IMR-90 (cell line): Measurements from ENCODE around the gene TREM1. TPM values are rescaled to one million over a fixed set of nuclear protein-coding genes. Genes with fewer than 3 reads are reported as not detected.

Experiments
- ATAC-seq: fragments of 200-7000 bp; cut with Tn5 transposase; 2 replicates; pipeline ENCODE4 v1.9.1; 2020; ENCODE audit warnings: low read depth, mild to moderate bottlenecking, moderate library complexity
- BruUV-seq: library from RNA; stranded (reverse); fragments of 400-500 nt; replicated peaks from 2 replicates; lab custom pipeline; 2021; lab: Mats Ljungman, UMichigan
- CTCF ChIA-PET: fragments of 300-600 bp; formaldehyde crosslinking; extraction: SDS; loops from one replicate; lab custom pipeline; 2021; ENCODE audit warnings: antibody characterized with exemption; lab: Yijun Ruan, JAX
- POLR2A ChIA-PET: fragments of 300-600 bp; sonication (Branson Sonifier 250); formaldehyde crosslinking; loops from one replicate; lab custom pipeline; 2022; ENCODE audit warnings: antibody characterized with exemption; ENCODE audit not compliant: unreplicated experiment; lab: Charles Lee
- DNase-seq: peaks from one replicate; pipeline ENCODE4 v3.0.0; 2013
- H2AFZ ChIP-seq: replicated peaks from 2 replicates; pipeline ENCODE3; 2013; ENCODE audit warnings: low read length, mild to moderate bottlenecking; ENCODE audit not compliant: poor library complexity
- H2AK5ac ChIP-seq: 2 replicates; pipeline ENCODE4 v1.6.1; 2013; ENCODE audit warnings: low read depth, low read length, inconsistent platforms
- H2AK9ac ChIP-seq: replicated peaks from 2 replicates; pipeline ENCODE3; 2013; ENCODE audit warnings: mild to moderate bottlenecking, low read depth, low read length, moderate library complexity; ENCODE audit not compliant: poor library complexity
- H2BK120ac ChIP-seq: 2 replicates; pipeline ENCODE4 v1.6.1; 2013; ENCODE audit warnings: low read depth, low read length, inconsistent platforms
- H2BK15ac ChIP-seq: 3 replicates; pipeline ENCODE4 v1.6.1; 2013; ENCODE audit warnings: low read depth, low read length, inconsistent platforms
- H2BK20ac ChIP-seq: 2 replicates; pipeline ENCODE4 v1.6.1; 2013; ENCODE audit warnings: low read depth, mild to moderate bottlenecking, inconsistent platforms, low read length, moderate library complexity
- H2BK5ac ChIP-seq: 2 replicates; pipeline ENCODE4 v1.6.1; 2013; ENCODE audit warnings: mild to moderate bottlenecking, low read depth, low read length, inconsistent platforms; ENCODE audit not compliant: poor library complexity, severe bottlenecking
- H3K14ac ChIP-seq: replicated peaks from 2 replicates; pipeline ENCODE4 v1.6.1; 2013; ENCODE audit warnings: low read depth, low read length, inconsistent platforms
- H3K18ac ChIP-seq: 2 replicates; pipeline ENCODE4 v1.6.1; 2013; ENCODE audit warnings: low read depth, low read length, control low read depth
- H3K23ac ChIP-seq: 2 replicates; pipeline ENCODE4 v1.6.1; 2013; ENCODE audit warnings: low read depth, low read length, inconsistent platforms
- H3K27ac ChIP-seq: 2 replicates; pipeline ENCODE4 v1.5.1; 2013; ENCODE audit warnings: mild to moderate bottlenecking, control low read depth, low read length; ENCODE audit not compliant: insufficient read depth
- H3K27me3 ChIP-seq: 2 replicates; pipeline ENCODE4 v1.6.1; 2013; ENCODE audit warnings: low read length; ENCODE audit not compliant: control insufficient read depth, insufficient read depth
- H3K36me3 ChIP-seq: 2 replicates; pipeline ENCODE4 v1.6.1; 2013; ENCODE audit warnings: low read length, mixed read lengths; ENCODE audit not compliant: control insufficient read depth, insufficient read depth
- H3K4ac ChIP-seq: 2 replicates; pipeline ENCODE4 v1.6.1; 2013; ENCODE audit warnings: low read depth, low read length, inconsistent platforms
- H3K4me1 ChIP-seq: 2 replicates; pipeline ENCODE4 v1.6.1; 2013; ENCODE audit warnings: low read length, mixed read lengths; ENCODE audit not compliant: control insufficient read depth, insufficient read depth
- H3K4me2 ChIP-seq: 2 replicates; pipeline ENCODE4 v1.6.1; 2013; ENCODE audit warnings: low read depth, mild to moderate bottlenecking, control low read depth, low read length, moderate library complexity
- H3K4me3 ChIP-seq: 2 replicates; pipeline ENCODE4 v1.5.1; 2013; ENCODE audit warnings: low read depth, mild to moderate bottlenecking, control low read depth, low read length, moderate library complexity; ENCODE audit not compliant: insufficient read depth
- H3K56ac ChIP-seq: 2 replicates; pipeline ENCODE4 v1.6.1; 2013; ENCODE audit warnings: low read length, inconsistent platforms; ENCODE audit not compliant: insufficient read depth; ENCODE audit errors: extremely low read depth
- H3K79me1 ChIP-seq, 2 experiments: 2 replicates each; pipeline ENCODE4 v1.6.1; 2013; ENCODE audit warnings: low read length in 2 of 2, inconsistent platforms in 1 of 2, low read depth in 1 of 2
- H3K9ac ChIP-seq: 2 replicates; pipeline ENCODE4 v1.6.1; 2013; ENCODE audit warnings: low read depth, low read length, control low read depth
- H3K9me1 ChIP-seq: 2 replicates; pipeline ENCODE4 v1.6.1; 2013; ENCODE audit warnings: low read length, inconsistent platforms; ENCODE audit not compliant: insufficient read depth
- H3K9me3 ChIP-seq: 2 replicates; pipeline ENCODE4 v1.6.1; 2013; ENCODE audit warnings: low read length; ENCODE audit not compliant: control insufficient read depth, insufficient read depth
- H4K20me1 ChIP-seq: 2 replicates; pipeline ENCODE4 v1.6.1; 2013; ENCODE audit warnings: low read length, inconsistent platforms; ENCODE audit not compliant: insufficient read depth
- H4K5ac ChIP-seq: 2 replicates; pipeline ENCODE4 v1.6.1; 2013; ENCODE audit warnings: mild to moderate bottlenecking, low read depth, low read length, control low read depth
- H4K8ac ChIP-seq, 2 experiments: 2 replicates each; pipeline ENCODE4 v1.6.1; 2013; ENCODE audit warnings: low read depth in 2 of 2, low read length in 2 of 2, control low read depth in 1 of 2, inconsistent platforms in 1 of 2
- H4K91ac ChIP-seq: 2 replicates; pipeline ENCODE4 v1.6.1; 2013; ENCODE audit warnings: low read depth, low read length, inconsistent platforms; ENCODE audit not compliant: insufficient read depth
- BHLHE40 ChIP-seq: fragments of 150-350 bp; IDR thresholded peaks from 2 replicates; pipeline ENCODE4 v1.6.1; 2016; ENCODE audit warnings: mild to moderate bottlenecking, low read depth, low read length
- CEBPB ChIP-seq: IDR thresholded peaks from 2 replicates; pipeline ENCODE4 v1.6.1; 2012; ENCODE audit warnings: low read depth, low read length, improper control_type of control experiment
- CHD1 ChIP-seq: IDR thresholded peaks from 2 replicates; pipeline ENCODE4 v1.6.1; 2012; ENCODE audit warnings: low read depth, low read length, improper control_type of control experiment
- CTCF ChIP-seq: conservative IDR thresholded peaks from 2 replicates; pipeline ENCODE4 v1.5.1; 2012; ENCODE audit warnings: mild to moderate bottlenecking, low read depth, low read length, improper control_type of control experiment
- ELK1 ChIP-seq: fragments of 150-350 bp; IDR thresholded peaks from 2 replicates; pipeline ENCODE4 v1.6.1; 2016; ENCODE audit warnings: low read depth, mild to moderate bottlenecking, low read length, moderate library complexity, borderline replicate concordance
- FOS ChIP-seq: fragments of 150-350 bp; IDR thresholded peaks from 2 replicates; pipeline ENCODE4 v1.6.1; 2016; ENCODE audit warnings: low read depth, low read length
- MAFK ChIP-seq: IDR thresholded peaks from 2 replicates; pipeline ENCODE4 v1.6.1; 2012; ENCODE audit warnings: low read depth, low read length, improper control_type of control experiment
- MAZ ChIP-seq: IDR thresholded peaks from 2 replicates; pipeline ENCODE4 v1.6.1; 2012; ENCODE audit warnings: low read depth, mild to moderate bottlenecking, low read length, improper control_type of control experiment, moderate library complexity, borderline replicate concordance
- MXI1 ChIP-seq: IDR thresholded peaks from 2 replicates; pipeline ENCODE4 v1.6.1; 2012; ENCODE audit warnings: low read depth, mild to moderate bottlenecking, low read length, moderate library complexity, borderline replicate concordance
- NFE2L2 ChIP-seq: fragments of 150-350 bp; IDR thresholded peaks from 2 replicates; pipeline ENCODE4 v1.6.1; 2016; ENCODE audit warnings: low read depth, mild to moderate bottlenecking, low read length
- POLR2A ChIP-seq: IDR thresholded peaks from 2 replicates; pipeline ENCODE4 v1.6.1; 2012; ENCODE audit warnings: mild to moderate bottlenecking, low read depth, low read length
- RAD21 ChIP-seq: IDR thresholded peaks from 2 replicates; pipeline ENCODE4 v1.6.1; 2012; ENCODE audit warnings: low read length, improper control_type of control experiment
- RCOR1 ChIP-seq: IDR thresholded peaks from 2 replicates; pipeline ENCODE4 v1.6.1; 2012; ENCODE audit warnings: mild to moderate bottlenecking, low read length, improper control_type of control experiment; ENCODE audit not compliant: insufficient replicate concordance
- RFX5 ChIP-seq: IDR thresholded peaks from 2 replicates; pipeline ENCODE4 v1.8.0; 2012; ENCODE audit warnings: low read depth, mild to moderate bottlenecking, low read length, moderate library complexity
- SMC3 ChIP-seq: fragments of 150-350 bp; IDR thresholded peaks from 2 replicates; pipeline ENCODE4 v1.6.1; 2016; ENCODE audit warnings: low read depth, mild to moderate bottlenecking, antibody characterized with exemption, low read length, moderate library complexity
- USF2 ChIP-seq: fragments of 150-350 bp; IDR thresholded peaks from 2 replicates; pipeline ENCODE4 v1.6.1; 2017; ENCODE audit warnings: mild to moderate bottlenecking, antibody characterized with exemption, low read length, low read depth
- WGBS, 2 experiments: methylation state at CpG; one replicate each; pipeline versions ENCODE4 v1.1.5 to v1.1.7; 2013; ENCODE audit warnings: missing lambda C conversion rate in 2 of 2; ENCODE audit not compliant: insufficient read length in 1 of 2; ENCODE audit errors: extremely low coverage in 2 of 2; 5-methylcytosine and 5-hydroxymethylcytosine counted together
- dilution Hi-C: fragments of 300-500 bp; cut with HindIII; formaldehyde crosslinking; loops from one replicate; pipeline ENCODE4 v1.14.3; 2018; ENCODE audit warnings: low sequenced_read_pairs; ENCODE audit not compliant: unreplicated experiment
- in situ Hi-C: fragments of 300-500 bp; cut with MboI; formaldehyde crosslinking; loops from 3 replicates; pipeline ENCODE4 v1.14.3; 2019; ENCODE audit warnings: low sequenced_read_pairs, inconsistent platforms, mixed read lengths
- intact Hi-C: fragments of 100-400 bp; cut with micrococcal nuclease; formaldehyde crosslinking; loops from 2 replicates; pipeline ENCODE4 v1.10.0; 2022
- polyA plus RNA-seq, 3 experiments: library from polyadenylated mRNA; depleted of rRNA; stranded (reverse); fragments of >200 nt; gene quantifications; 2 replicates each; pipeline ENCODE4 v1.2.3, GENCODE V29; 2012; ENCODE audit warnings: low replicate concordance in 1 of 3
- total RNA-seq: library from RNA; depleted of rRNA; stranded (reverse); fragments of >200 nt; gene quantifications from 2 replicates; pipeline ENCODE4 v1.2.3, GENCODE V29; 2012

The TREM1 gene
- total and polyA plus RNA-seq, 2 of the 4 experiments (the other 2 are of a cell fraction): not detected

DNA sequence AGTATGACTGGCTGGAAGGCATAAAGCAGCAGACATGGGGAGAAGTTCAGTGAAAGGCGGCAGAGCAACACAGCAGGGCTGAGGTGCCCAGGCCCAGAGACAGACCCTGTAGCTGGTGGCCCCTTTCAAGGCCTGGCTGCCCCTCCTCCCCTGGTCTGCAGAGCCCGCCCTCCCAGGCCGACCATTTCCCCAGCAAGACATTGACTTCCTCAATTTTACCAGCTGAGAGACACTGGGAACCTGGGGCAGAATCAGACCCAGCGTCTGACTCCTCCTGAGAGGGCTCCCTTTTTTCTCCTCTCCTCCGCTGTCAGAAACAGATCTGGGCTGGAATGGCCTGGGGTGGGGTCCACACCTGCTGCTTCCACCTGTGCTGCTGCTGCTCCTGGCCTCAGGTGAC is 58.4 kb downstream of the TREM1 start, which contains the start of gene TREML4:
TSS of gene TREML4 (plus strand) at position 254 of the 400 bp plus-strand sequence. CDS start at position 333, 79 bp downstream.
- Histone ChIP-seq H2BK15ac (no peak within 1 kb of the TSS), H3K56ac (no peak within 1 kb of the TSS), H3K27me3 (peaks cover 2% of the 10 kb centered on the region; the same call in 1 of the 2 replicates), H2AK9ac (no peak within 1 kb of the TSS), H3K23ac (no peak within 1 kb of the TSS), H3K4me3 (no peak within 1 kb of the TSS), H4K91ac (no peak within 1 kb of the TSS), H3K4ac (no peak within 1 kb of the TSS), H3K9me3 (no peaks in the 10 kb centered on the region), H3K79me1 (no peaks in the 10 kb centered on the region), H3K4me2 (no peak within 1 kb of the TSS), H2BK20ac (no peak within 1 kb of the TSS), H3K9me1 (no peaks in the 10 kb centered on the region), H3K9ac (no peak within 1 kb of the TSS), H2BK120ac (no peak within 1 kb of the TSS), H3K18ac (no peak within 1 kb of the TSS), H2AK5ac (no peak within 1 kb of the TSS), H2AFZ (no peak within 1 kb of the TSS), H3K4me1 (no peaks in the 10 kb centered on the region), H4K8ac (no peak within 1 kb of the TSS), H3K14ac (no peak within 1 kb of the TSS), H4K20me1 (no peaks in the 10 kb centered on the region), H4K5ac (no peak within 1 kb of the TSS), H3K27ac (no peak within 1 kb of the TSS), H3K36me3 (no peaks in the 10 kb centered on the region), H2BK5ac (no peak within 1 kb of the TSS)
- WGBS, 2 experiments: 50% methylated on average over 1 of the region's 5 CpGs; no CpG with 5 or more reads in 1 of the 2 experiments
- no TSS peak for BruUV-seq
- ChIA-PET CTCF (no interaction called here), POLR2A (no interaction called here)
- intact Hi-C loops: no loop called here
- in situ Hi-C loops: no loop called here
- dilution Hi-C loops: no loop called here
- ATAC-seq (no peak), DNase-seq (no peak)
- TF ChIP-seq POLR2A: no peak
- no peak for TF ChIP-seq SMC3
- no peak for TF ChIP-seq CTCF
- no peak for TF ChIP-seq MAZ
- no peak for TF ChIP-seq USF2
- TF ChIP-seq RCOR1: no peak
- no peak for TF ChIP-seq FOS
- TF ChIP-seq BHLHE40: no peak
- TF ChIP-seq MXI1: no peak
- no peak for TF ChIP-seq MAFK
- no peak for TF ChIP-seq CHD1
- TF ChIP-seq RAD21: no peak
- no peak for TF ChIP-seq NFE2L2
- no peak for TF ChIP-seq CEBPB
- no peak for TF ChIP-seq ELK1
- TF ChIP-seq RFX5: no peak
